Naive B cell (primary cell): ENCODE results near the gene CACNA2D3. TPM values are rescaled to one million over a fixed set of nuclear protein-coding genes. Genes with fewer than 3 reads are reported as not detected.

Experiments used
- ATAC-seq, 2 donors: fragments of 150-1000 bp; cut with Tn5 transposase; 2 replicates each; pipeline ENCODE4 v1.10.0; 2021; ENCODE audit warnings: low read depth in 2 of 2, mild to moderate bottlenecking in 2 of 2, moderate library complexity in 2 of 2
- DNase-seq: peaks from one replicate; pipeline ENCODE4 v3.0.0; 2022
- H3K27ac Mint-ChIP-seq, 6 donors: one replicate each; pipeline ENCODE4 v1.8.0; 2020 to 2022; ENCODE audit warnings: mild to moderate bottlenecking in 6 of 6, mixed read lengths in 6 of 6, moderate library complexity in 5 of 6, inconsistent platforms in 2 of 6
- H3K27me3 Mint-ChIP-seq, 3 donors: one replicate each; pipeline ENCODE4 v1.8.0; 2021 to 2022; ENCODE audit warnings: mixed read lengths in 3 of 3, mild to moderate bottlenecking in 1 of 3
- H3K36me3 Mint-ChIP-seq, 2 donors: one replicate each; pipeline ENCODE4 v1.8.0; 2020 to 2022; ENCODE audit warnings: mixed read lengths in 2 of 2, inconsistent platforms in 1 of 2, mild to moderate bottlenecking in 1 of 2
- H3K4me1 Mint-ChIP-seq, 3 donors: one replicate each; pipeline ENCODE4 v1.8.0; 2020 to 2022; ENCODE audit warnings: mixed read lengths in 3 of 3, inconsistent platforms in 1 of 3, mild to moderate bottlenecking in 1 of 3, moderate library complexity in 1 of 3
- H3K4me3 Mint-ChIP-seq, 8 donors: one replicate each; pipeline ENCODE4 v1.8.0; 2020 to 2022; ENCODE audit warnings: mild to moderate bottlenecking in 8 of 8, mixed read lengths in 8 of 8, moderate library complexity in 8 of 8, inconsistent platforms in 2 of 8
- H3K9me3 Mint-ChIP-seq, 7 donors: one replicate each; pipeline ENCODE4 v1.8.0; 2020 to 2022; ENCODE audit warnings: mixed read lengths in 7 of 7, mild to moderate bottlenecking in 5 of 7, inconsistent platforms in 2 of 7, moderate library complexity in 1 of 7
- polyA plus RNA-seq, 6 donors: library from polyadenylated mRNA; unstranded; fragments of 300-500 nt; fragmentation: Illumina TruSeq; gene quantifications; one replicate each; pipeline ENCODE4 v1.2.3, GENCODE V29; 2021; ENCODE audit warnings: low read depth in 6 of 6

Gene CACNA2D3
- polyA plus RNA-seq, 6 donors from 2014 or later = not detected

DNA sequence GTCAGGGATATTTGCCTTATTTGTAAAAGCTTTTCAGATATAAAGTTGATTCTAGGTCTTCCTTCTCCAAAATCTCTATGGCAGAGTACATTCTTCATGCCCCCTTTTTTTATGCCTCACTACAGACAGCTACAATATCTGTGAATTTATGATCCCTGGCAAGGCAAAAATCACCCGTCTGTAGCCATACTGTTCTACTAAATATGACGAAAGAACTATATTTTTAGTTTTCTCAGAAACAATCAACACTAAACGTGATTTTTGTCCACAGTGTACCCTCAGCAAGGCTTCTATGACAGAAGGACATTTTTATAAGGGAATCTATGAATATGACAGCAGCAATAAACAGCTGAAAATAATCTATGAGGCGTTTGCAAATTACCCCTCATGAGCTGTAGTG, 792.8 kb downstream of the CACNA2D3 start:
- DNase-seq (no peak), ATAC-seq (no peak)
- H3K27me3 Mint-ChIP-seq = no peaks in the 10 kb centered on the region
- H3K36me3 Mint-ChIP-seq = no peaks in the 10 kb centered on the region
- no peak overlapping the region for H3K27ac Mint-ChIP-seq
- no peaks in the 10 kb centered on the region for H3K4me1 Mint-ChIP-seq
- H3K9me3 Mint-ChIP-seq = peaks cover 4 to 18% (median 10%) of the 10 kb centered on the region in 7 donors
- no peak overlapping the region for H3K4me3 Mint-ChIP-seq

- Mint-ChIP-seq H3K4me3 (no peak overlapping the region), H3K27me3 (no peaks in the 10 kb centered on the region), H3K27ac (no peak overlapping the region), H3K36me3 (no peaks in the 10 kb centered on the region), H3K4me1 (no peaks in the 10 kb centered on the region), H3K9me3 (peaks cover 4 to 21% (median 10%) of the 10 kb centered on the region in 7 donors)
- ATAC-seq (no peak), DNase-seq (no peak)
These were observed 793.6 kb downstream of the CACNA2D3 start for GRCh38 chr3:54915976-54916375.

DNA sequence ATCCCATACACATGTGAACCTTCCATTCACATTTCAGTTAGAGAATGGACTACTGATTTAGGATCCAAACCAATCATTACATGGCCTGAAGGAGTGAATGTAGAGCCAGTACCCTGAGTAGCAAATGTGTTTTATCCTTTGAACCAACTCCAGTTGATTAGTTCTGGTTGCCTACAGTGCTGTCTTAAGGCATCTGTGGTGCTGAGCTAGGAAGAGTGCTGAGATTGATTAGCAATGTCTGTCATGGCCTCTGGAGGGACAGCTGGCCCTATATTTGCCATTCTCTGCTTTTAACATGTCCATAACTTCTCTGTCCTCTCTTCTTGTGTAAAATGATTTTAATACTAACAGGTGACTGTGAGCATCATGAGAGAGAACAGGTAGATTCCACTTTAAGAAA, 794.4 kb downstream of the CACNA2D3 start:
- no peak for DNase-seq
- H3K27ac Mint-ChIP-seq = no peak overlapping the region
- H3K9me3 Mint-ChIP-seq = peaks cover 4 to 19% (median 6%) of the 10 kb centered on the region in 7 donors
- no peaks in the 10 kb centered on the region for H3K27me3 Mint-ChIP-seq
- no peaks in the 10 kb centered on the region for H3K36me3 Mint-ChIP-seq
- ATAC-seq = no peak
- no peak overlapping the region for H3K4me3 Mint-ChIP-seq
- H3K4me1 Mint-ChIP-seq = no peaks in the 10 kb centered on the region

- H3K27ac Mint-ChIP-seq = no peak overlapping the region
- H3K4me3 Mint-ChIP-seq = no peak overlapping the region
- no peaks in the 10 kb centered on the region for H3K27me3 Mint-ChIP-seq
- H3K9me3 Mint-ChIP-seq = peaks cover 4 to 15% (median 5%) of the 10 kb centered on the region in 7 donors
- no peak for DNase-seq
- no peaks in the 10 kb centered on the region for H3K36me3 Mint-ChIP-seq
- ATAC-seq = no peak
- no peaks in the 10 kb centered on the region for H3K4me1 Mint-ChIP-seq
These were observed 794.8 kb downstream of the CACNA2D3 start for GRCh38 chr3:54917174-54917573.

- no peak overlapping the region for H3K27ac Mint-ChIP-seq
- DNase-seq = no peak
- no peaks in the 10 kb centered on the region for H3K36me3 Mint-ChIP-seq
These were observed 795.5 kb downstream of the CACNA2D3 start for GRCh38 chr3:54917862-54918261.

DNA sequence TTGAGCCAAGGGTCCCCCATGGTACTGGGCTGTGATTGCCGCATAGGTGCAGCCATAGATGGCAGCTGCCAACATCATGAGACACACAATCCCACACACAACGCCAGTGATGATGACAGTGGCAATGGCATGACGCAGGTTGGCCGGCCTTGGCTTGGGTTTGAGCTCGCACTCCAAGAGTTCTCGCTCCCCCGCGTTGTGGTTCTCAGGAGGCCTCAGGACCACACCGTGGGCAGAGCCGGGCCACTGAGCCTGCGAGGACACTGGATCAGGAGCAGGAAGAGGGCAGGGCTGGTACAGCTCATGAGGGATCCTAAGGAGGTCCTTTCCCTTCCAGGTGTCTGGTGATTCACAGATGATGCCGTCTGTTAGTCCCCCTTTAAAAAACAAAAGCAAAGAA, 796.2 kb downstream of the CACNA2D3 start:
- DNase-seq (no peak), ATAC-seq (no peak)
- H3K27me3 Mint-ChIP-seq = no peaks in the 10 kb centered on the region
- H3K9me3 Mint-ChIP-seq = peaks cover 3 to 10% (median 7%) of the 10 kb centered on the region in 7 donors
- H3K4me3 Mint-ChIP-seq = no peak overlapping the region
- H3K36me3 Mint-ChIP-seq = no peaks in the 10 kb centered on the region
- H3K27ac Mint-ChIP-seq = no peak overlapping the region
- H3K4me1 Mint-ChIP-seq = no peaks in the 10 kb centered on the region

More at GRCh38 chr3:54917862-54918261, 795.5 kb downstream of the CACNA2D3 start:
- Mint-ChIP-seq H3K27me3 (no peaks in the 10 kb centered on the region), H3K4me1 (no peaks in the 10 kb centered on the region), H3K4me3 (no peak overlapping the region), H3K9me3 (peaks cover 0 to 12% (median 4%) of the 10 kb centered on the region in 7 donors)
- no peak for ATAC-seq

DNA sequence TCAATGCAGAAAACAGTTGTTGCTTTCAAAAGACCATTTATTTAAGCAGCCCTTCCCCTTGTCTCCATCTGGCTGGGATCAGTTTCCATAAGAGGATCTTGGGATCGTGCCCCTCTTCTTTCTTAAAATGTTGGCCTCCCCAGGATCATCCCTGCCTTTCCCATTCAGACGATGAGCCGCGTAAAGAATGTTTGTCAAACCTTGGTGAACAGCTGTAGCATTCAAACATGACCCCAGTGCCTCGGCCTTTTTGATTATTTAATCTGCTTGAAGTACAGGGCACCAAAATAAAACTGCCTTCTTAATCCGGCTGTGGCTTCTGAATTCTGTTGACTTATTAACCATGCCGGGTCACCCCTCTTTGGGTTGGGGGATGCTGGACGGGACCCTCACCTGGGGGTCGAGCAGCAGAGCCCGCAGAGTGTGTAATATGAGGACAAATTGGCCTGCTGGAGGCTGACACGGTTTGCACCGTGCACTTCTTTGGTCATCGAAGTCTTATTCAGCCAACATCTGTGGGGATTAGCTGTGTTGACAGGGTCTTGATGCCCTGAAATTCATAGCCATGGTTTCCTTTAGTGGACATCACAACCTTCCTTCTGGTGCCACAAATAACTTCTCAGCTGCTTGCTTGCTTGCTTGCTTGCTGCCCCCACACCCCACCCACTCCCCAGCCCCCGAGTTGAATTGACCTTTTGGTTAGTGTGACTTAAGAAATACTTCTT, 805.9 kb downstream of the CACNA2D3 start, which contains the start of gene LRTM1:
Gene LRTM1, minus strand, starts transcription at position 14 of the 725 bp plus-strand sequence. CDS start 148 bp downstream, outside the sequence.
- H3K36me3 Mint-ChIP-seq = no peaks in the 10 kb centered on the region

GRCh38 chr3:54931182-54931581, 808.8 kb downstream of the CACNA2D3 start:
- H3K4me1 Mint-ChIP-seq = no peaks in the 10 kb centered on the region
- peaks cover 0 to 4% (median 0%) of the 10 kb centered on the region in 7 donors for H3K9me3 Mint-ChIP-seq
- ATAC-seq = no peak
- DNase-seq = no peak
- no peaks in the 10 kb centered on the region for H3K36me3 Mint-ChIP-seq
- no peak overlapping the region for H3K27ac Mint-ChIP-seq
- H3K27me3 Mint-ChIP-seq = no peaks in the 10 kb centered on the region
- no peak overlapping the region for H3K4me3 Mint-ChIP-seq

More for the DNA sequence above, 805.9 kb downstream of the CACNA2D3 start, which contains the start of gene LRTM1:
- Mint-ChIP-seq H3K4me1 (no peaks in the 10 kb centered on the region), H3K27me3 (no peaks in the 10 kb centered on the region), H3K27ac (no peak within 1 kb of the TSS), H3K4me3 (no peak within 1 kb of the TSS), H3K9me3 (peaks cover 0 to 9% (median 2%) of the 10 kb centered on the region in 7 donors)
- no peak for DNase-seq
- no peak for ATAC-seq

DNA sequence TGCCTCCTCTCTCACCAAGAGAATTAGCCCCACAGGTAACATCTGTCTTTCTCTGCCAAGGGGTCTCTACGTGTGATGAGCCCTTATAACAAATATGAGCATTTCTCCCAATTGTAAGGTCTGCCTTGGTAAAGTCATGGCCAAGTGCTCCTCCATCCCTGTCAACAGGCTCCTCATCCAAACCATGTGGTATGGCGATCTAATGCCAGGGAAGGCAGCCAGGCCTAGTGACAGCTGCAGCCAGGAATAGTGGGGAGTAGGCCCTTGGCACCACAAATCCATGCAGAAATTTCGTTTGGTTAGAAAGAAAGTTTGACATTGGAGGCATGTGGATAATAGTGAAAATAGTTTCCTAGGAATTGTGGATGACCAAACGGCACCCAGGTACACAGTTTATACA, 810.3 kb downstream of the CACNA2D3 start:
- Mint-ChIP-seq H3K4me1 (no peaks in the 10 kb centered on the region), H3K27ac (no peak overlapping the region), H3K4me3 (no peak overlapping the region), H3K36me3 (no peaks in the 10 kb centered on the region), H3K9me3 (peaks cover 0 to 4% (median 0%) of the 10 kb centered on the region in 7 donors), H3K27me3 (no peaks in the 10 kb centered on the region)
- ATAC-seq (no peak), DNase-seq (no peak)

GRCh38 chr3:54935869-54936268, 813.5 kb downstream of the CACNA2D3 start:
- peaks cover 0 to 3% (median 0%) of the 10 kb centered on the region in 7 donors for H3K9me3 Mint-ChIP-seq
- no peak for ATAC-seq
- H3K27ac Mint-ChIP-seq = no peak overlapping the region
- DNase-seq = no peak
- H3K4me3 Mint-ChIP-seq = peak overlapping the region in 1 of 8 donors; percentile 5
- H3K27me3 Mint-ChIP-seq = peaks cover 0 to 3% (median 0%) of the 10 kb centered on the region in 3 donors
- H3K4me1 Mint-ChIP-seq = no peaks in the 10 kb centered on the region
- no peaks in the 10 kb centered on the region for H3K36me3 Mint-ChIP-seq

DNA sequence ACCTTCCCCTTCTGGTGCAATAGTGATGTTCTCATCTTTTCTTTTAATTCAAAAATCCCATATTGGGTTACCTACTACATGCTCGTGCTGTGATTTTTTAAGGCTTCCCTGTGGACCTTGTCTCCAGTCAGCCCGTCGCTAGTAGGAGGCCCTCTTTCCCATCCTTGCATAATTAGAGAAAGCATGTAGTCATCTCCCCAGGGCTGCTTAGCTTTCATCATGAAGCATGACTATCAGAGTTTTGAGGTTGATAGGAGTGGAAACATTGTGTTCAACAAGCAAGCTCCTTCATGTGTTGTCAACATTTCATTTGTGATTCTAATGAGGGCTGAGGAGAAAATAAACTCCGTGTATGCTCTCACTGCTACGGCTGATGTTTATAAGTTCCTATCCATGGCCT, 814.2 kb downstream of the CACNA2D3 start:
- Mint-ChIP-seq H3K27me3 (peaks cover 0 to 3% (median 0%) of the 10 kb centered on the region in 3 donors), H3K9me3 (peaks cover 0 to 3% (median 0%) of the 10 kb centered on the region in 7 donors), H3K4me1 (no peaks in the 10 kb centered on the region), H3K27ac (no peak overlapping the region), H3K36me3 (no peaks in the 10 kb centered on the region), H3K4me3 (no peak overlapping the region)
- DNase-seq = no peak
- no peak for ATAC-seq

DNA sequence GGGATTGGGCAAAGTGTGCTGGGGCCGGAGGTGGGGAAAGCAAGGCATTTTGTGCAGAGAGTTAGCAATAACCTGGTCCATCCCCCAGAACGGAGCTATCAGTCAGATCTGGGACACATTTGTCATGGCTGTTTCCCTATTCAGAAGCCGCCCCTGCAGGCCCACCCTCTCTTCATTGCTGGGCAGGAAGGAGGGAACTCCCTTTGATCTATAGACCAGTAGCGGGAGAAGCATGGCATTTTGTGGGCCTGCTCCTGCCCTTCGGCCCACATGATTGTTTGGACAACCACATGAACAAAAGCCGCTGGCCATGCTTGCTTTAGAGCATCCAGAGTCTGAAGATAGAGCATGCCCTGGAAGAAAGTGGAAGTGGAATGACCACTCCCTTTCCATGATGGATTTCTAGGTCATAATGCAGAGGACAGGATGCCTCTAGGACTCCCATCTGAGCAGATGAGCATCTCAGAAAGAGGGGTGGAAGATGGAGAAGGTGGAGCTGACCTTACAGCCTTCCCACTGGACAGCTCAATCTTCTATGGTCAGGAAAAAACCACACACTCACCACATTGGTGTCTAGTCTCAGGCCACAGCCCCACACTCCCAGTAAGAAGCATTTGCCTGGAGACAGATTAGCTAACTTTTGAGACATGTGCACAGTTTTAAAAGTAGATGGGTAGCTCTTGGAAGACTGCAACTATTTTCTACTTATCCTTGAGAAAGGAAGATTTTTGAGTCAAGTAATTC, 817.4 kb downstream of the CACNA2D3 start:
- DNase-seq = no peak
- no peaks in the 10 kb centered on the region for H3K4me1 Mint-ChIP-seq
- no peak overlapping the region for H3K4me3 Mint-ChIP-seq
- peaks cover 0 to 3% (median 0%) of the 10 kb centered on the region in 3 donors for H3K27me3 Mint-ChIP-seq
- no peak overlapping the region for H3K27ac Mint-ChIP-seq
- H3K9me3 Mint-ChIP-seq = no peaks in the 10 kb centered on the region
- no peaks in the 10 kb centered on the region for H3K36me3 Mint-ChIP-seq
- no peak for ATAC-seq

DNA sequence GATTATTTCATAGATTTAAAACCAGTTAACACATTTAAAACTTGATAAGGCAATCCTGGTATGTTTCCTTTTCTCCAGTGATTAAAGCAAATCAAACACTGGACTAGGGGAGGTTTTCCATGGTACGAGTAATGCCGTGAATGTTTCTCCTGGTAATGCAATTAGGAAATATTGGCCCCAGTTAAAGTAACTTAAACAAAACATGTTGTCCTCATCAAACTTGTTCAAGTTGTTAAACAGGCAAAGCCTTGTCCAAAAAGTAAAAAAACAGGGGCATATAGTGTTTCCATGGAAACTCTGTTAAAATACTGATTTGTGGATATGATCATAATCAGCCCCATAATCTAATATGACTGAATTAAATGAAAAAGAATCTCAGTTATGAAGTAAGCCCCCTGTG, 818.6 kb downstream of the CACNA2D3 start:
- Mint-ChIP-seq H3K36me3 (no peaks in the 10 kb centered on the region), H3K27ac (no peak overlapping the region), H3K4me1 (no peaks in the 10 kb centered on the region), H3K9me3 (no peaks in the 10 kb centered on the region), H3K4me3 (no peak overlapping the region), H3K27me3 (peaks cover 0 to 3% (median 0%) of the 10 kb centered on the region in 3 donors)
- ATAC-seq = no peak
- DNase-seq = no peak
